ENCODE results near the gene TMA7B.

The TMA7B gene

GRCh38 chr22:39956932-39957664 lies 3.1 kb upstream of the TMA7B start:
- TF ChIP-seq ZFX (IDR thresholded peaks at IDR 0.05): no peak
- TF ChIP-seq CTCF (conservative IDR thresholded peaks at IDR 0.05): no peak
- no peak overlapping the region for H3K27ac ChIP-seq

- TF ChIP-seq ZFX (IDR thresholded peaks at IDR 0.05) (no peak), CTCF (conservative IDR thresholded peaks at IDR 0.05) (no peak)
- no peak overlapping the region for H3K27ac ChIP-seq
Observed at GRCh38 chr22:39958009-39958711, 2.0 kb upstream of the TMA7B start.

- H3K27ac ChIP-seq: no peak overlapping the region
- TF ChIP-seq ZFX (IDR thresholded peaks at IDR 0.05) (no peak), CTCF (conservative IDR thresholded peaks at IDR 0.05) (no peak)
Observed at GRCh38 chr22:39958949-39959639, 1.1 kb upstream of the TMA7B start.

- no peak overlapping the region for H3K27ac ChIP-seq
- TF ChIP-seq CTCF (conservative IDR thresholded peaks at IDR 0.05) (no peak), ZFX (IDR thresholded peaks at IDR 0.05) (no peak)
Observed at GRCh38 chr22:39960791-39961746, 872 bp downstream of the TMA7B start.

- H3K27ac ChIP-seq: no peak overlapping the region
Observed at GRCh38 chr22:39962071-39962470, 1.9 kb downstream of the TMA7B start.

GRCh38 chr22:39965748-39966147 lies 5.6 kb downstream of the TMA7B start:
- H3K27ac ChIP-seq: no peak overlapping the region
- TF ChIP-seq ZFX (IDR thresholded peaks at IDR 0.05) (no peak), CTCF (conservative IDR thresholded peaks at IDR 0.05) (no peak)

More at GRCh38 chr22:39962071-39962470, 1.9 kb downstream of the TMA7B start:
- no peak for TF ChIP-seq ZFX (IDR thresholded peaks at IDR 0.05)
- no peak for TF ChIP-seq CTCF (conservative IDR thresholded peaks at IDR 0.05)
